ENCODE results near the gene CTNS.
A peak's percentile ranks its signal among the peaks of the same experiment; 100 is the strongest.

Gene CTNS

GRCh38 chr17:3636154-3636907 lies at the start of gene CTNS, which contains the start of gene SHPK:
TSS of gene CTNS (plus strand) at chr17:3636760. CDS start at chr17:3640207, 3,447 bp downstream.
TSS of gene SHPK (minus strand) at chr17:3636250. CDS start at chr17:3636219, 31 bp downstream.
- H3K4me3 ChIP-seq (ENCODE audit: low read depth in 1 of 2, low read length in 2 of 2): peak within 1 kb of the TSS; percentile 88 to 91
- H3K9me3 ChIP-seq (ENCODE audit: control insufficient read depth in 1 of 2, low read length in 2 of 2): no peaks in the 10 kb centered on the region
- H3K27ac ChIP-seq (ENCODE audit: low read depth, low read length): peak within 1 kb of the TSS; percentile 97
- H3K36me3 ChIP-seq (ENCODE audit: control insufficient read depth in 1 of 2, insufficient read depth in 2 of 2, low read length in 2 of 2): peaks cover 3 to 8% of the 10 kb centered on the region in 2 donors
- H3K9ac ChIP-seq (ENCODE audit: low read depth in 1 of 2, low read length in 2 of 2): peak within 1 kb of the TSS; percentile 75 to 85
- peaks cover 0 to 8% of the 10 kb centered on the region in 2 donors for H3K4me1 ChIP-seq (ENCODE audit: control insufficient read depth in 1 of 2, insufficient read depth in 2 of 2, low read length in 2 of 2)
- H3K27me3 ChIP-seq (ENCODE audit: control insufficient read depth in 1 of 2, insufficient read depth in 2 of 2, low read length in 2 of 2): no peaks in the 10 kb centered on the region

GRCh38 chr17:3589784-3590183 lies 46.8 kb upstream of the CTNS start:
- no peak overlapping the region for H3K27ac ChIP-seq (ENCODE audit: low read depth, low read length)
- peaks cover 14 to 58% of the 10 kb centered on the region in 2 donors for H3K36me3 ChIP-seq (ENCODE audit: control insufficient read depth in 1 of 2, insufficient read depth in 2 of 2, low read length in 2 of 2)
- H3K4me3 ChIP-seq (ENCODE audit: low read depth in 1 of 2, low read length in 2 of 2): no peak overlapping the region
- H3K27me3 ChIP-seq (ENCODE audit: control insufficient read depth in 1 of 2, insufficient read depth in 2 of 2, low read length in 2 of 2): no peaks in the 10 kb centered on the region
- no peaks in the 10 kb centered on the region for H3K9me3 ChIP-seq (ENCODE audit: control insufficient read depth in 1 of 2, low read length in 2 of 2)
- no peaks in the 10 kb centered on the region for H3K4me1 ChIP-seq (ENCODE audit: control insufficient read depth in 1 of 2, insufficient read depth in 2 of 2, low read length in 2 of 2)
- no peak overlapping the region for H3K9ac ChIP-seq (ENCODE audit: low read depth in 1 of 2, low read length in 2 of 2)

GRCh38 chr17:3590231-3590630 lies 46.3 kb upstream of the CTNS start:
- Histone ChIP-seq H3K27ac (ENCODE audit: low read depth, low read length) (no peak overlapping the region), H3K9me3 (ENCODE audit: control insufficient read depth in 1 of 2, low read length in 2 of 2) (no peaks in the 10 kb centered on the region), H3K27me3 (ENCODE audit: control insufficient read depth in 1 of 2, insufficient read depth in 2 of 2, low read length in 2 of 2) (no peaks in the 10 kb centered on the region), H3K9ac (ENCODE audit: low read depth in 1 of 2, low read length in 2 of 2) (no peak overlapping the region), H3K4me1 (ENCODE audit: control insufficient read depth in 1 of 2, insufficient read depth in 2 of 2, low read length in 2 of 2) (no peaks in the 10 kb centered on the region), H3K36me3 (ENCODE audit: control insufficient read depth in 1 of 2, insufficient read depth in 2 of 2, low read length in 2 of 2) (peaks cover 14 to 58% of the 10 kb centered on the region in 2 donors), H3K4me3 (ENCODE audit: low read depth in 1 of 2, low read length in 2 of 2) (no peak overlapping the region)

GRCh38 chr17:3590768-3591167 lies 45.8 kb upstream of the CTNS start:
- no peak overlapping the region for H3K9ac ChIP-seq (ENCODE audit: low read depth in 1 of 2, low read length in 2 of 2)
- H3K36me3 ChIP-seq (ENCODE audit: control insufficient read depth in 1 of 2, insufficient read depth in 2 of 2, low read length in 2 of 2): peaks cover 12 to 57% of the 10 kb centered on the region in 2 donors
- H3K27ac ChIP-seq (ENCODE audit: low read depth, low read length): no peak overlapping the region
- no peaks in the 10 kb centered on the region for H3K4me1 ChIP-seq (ENCODE audit: control insufficient read depth in 1 of 2, insufficient read depth in 2 of 2, low read length in 2 of 2)
- no peak overlapping the region for H3K4me3 ChIP-seq (ENCODE audit: low read depth in 1 of 2, low read length in 2 of 2)
- H3K27me3 ChIP-seq (ENCODE audit: control insufficient read depth in 1 of 2, insufficient read depth in 2 of 2, low read length in 2 of 2): no peaks in the 10 kb centered on the region
- no peaks in the 10 kb centered on the region for H3K9me3 ChIP-seq (ENCODE audit: control insufficient read depth in 1 of 2, low read length in 2 of 2)

- no peak overlapping the region for H3K27ac ChIP-seq (ENCODE audit: low read depth, low read length)
- no peaks in the 10 kb centered on the region for H3K27me3 ChIP-seq (ENCODE audit: control insufficient read depth in 1 of 2, insufficient read depth in 2 of 2, low read length in 2 of 2)
- H3K9me3 ChIP-seq (ENCODE audit: control insufficient read depth in 1 of 2, low read length in 2 of 2): no peaks in the 10 kb centered on the region
- H3K4me1 ChIP-seq (ENCODE audit: control insufficient read depth in 1 of 2, insufficient read depth in 2 of 2, low read length in 2 of 2): no peaks in the 10 kb centered on the region
- no peak overlapping the region for H3K4me3 ChIP-seq (ENCODE audit: low read depth in 1 of 2, low read length in 2 of 2)
- no peak overlapping the region for H3K9ac ChIP-seq (ENCODE audit: low read depth in 1 of 2, low read length in 2 of 2)
- peaks cover 3 to 56% of the 10 kb centered on the region in 2 donors for H3K36me3 ChIP-seq (ENCODE audit: control insufficient read depth in 1 of 2, insufficient read depth in 2 of 2, low read length in 2 of 2)
These were observed 44.2 kb upstream of the CTNS start for GRCh38 chr17:3592216-3592860.

GRCh38 chr17:3593384-3593783 lies 43.2 kb upstream of the CTNS start:
- H3K27ac ChIP-seq (ENCODE audit: low read depth, low read length): no peak overlapping the region
- H3K36me3 ChIP-seq (ENCODE audit: control insufficient read depth in 1 of 2, insufficient read depth in 2 of 2, low read length in 2 of 2): peaks cover 0 to 49% of the 10 kb centered on the region in 2 donors

GRCh38 chr17:3594051-3594800 lies 42.3 kb upstream of the CTNS start:
- Histone ChIP-seq H3K36me3 (ENCODE audit: control insufficient read depth in 1 of 2, insufficient read depth in 2 of 2, low read length in 2 of 2) (peaks cover 0 to 45% of the 10 kb centered on the region in 2 donors), H3K9ac (ENCODE audit: low read depth in 1 of 2, low read length in 2 of 2) (no peak overlapping the region), H3K4me3 (ENCODE audit: low read depth in 1 of 2, low read length in 2 of 2) (no peak overlapping the region), H3K27ac (ENCODE audit: low read depth, low read length) (no peak overlapping the region), H3K27me3 (ENCODE audit: control insufficient read depth in 1 of 2, insufficient read depth in 2 of 2, low read length in 2 of 2) (no peaks in the 10 kb centered on the region), H3K9me3 (ENCODE audit: control insufficient read depth in 1 of 2, low read length in 2 of 2) (no peaks in the 10 kb centered on the region), H3K4me1 (ENCODE audit: control insufficient read depth in 1 of 2, insufficient read depth in 2 of 2, low read length in 2 of 2) (no peaks in the 10 kb centered on the region)

More at GRCh38 chr17:3593384-3593783, 43.2 kb upstream of the CTNS start:
- no peaks in the 10 kb centered on the region for H3K27me3 ChIP-seq (ENCODE audit: control insufficient read depth in 1 of 2, insufficient read depth in 2 of 2, low read length in 2 of 2)
- H3K4me1 ChIP-seq (ENCODE audit: control insufficient read depth in 1 of 2, insufficient read depth in 2 of 2, low read length in 2 of 2): no peaks in the 10 kb centered on the region
- H3K9ac ChIP-seq (ENCODE audit: low read depth in 1 of 2, low read length in 2 of 2): no peak overlapping the region
- H3K9me3 ChIP-seq (ENCODE audit: control insufficient read depth in 1 of 2, low read length in 2 of 2): no peaks in the 10 kb centered on the region
- H3K4me3 ChIP-seq (ENCODE audit: low read depth in 1 of 2, low read length in 2 of 2): no peak overlapping the region

- no peak overlapping the region for H3K9ac ChIP-seq (ENCODE audit: low read depth in 1 of 2, low read length in 2 of 2)
- H3K27me3 ChIP-seq (ENCODE audit: control insufficient read depth in 1 of 2, insufficient read depth in 2 of 2, low read length in 2 of 2): no peaks in the 10 kb centered on the region
- H3K4me1 ChIP-seq (ENCODE audit: control insufficient read depth in 1 of 2, insufficient read depth in 2 of 2, low read length in 2 of 2): no peaks in the 10 kb centered on the region
- H3K27ac ChIP-seq (ENCODE audit: low read depth, low read length): no peak overlapping the region
- no peak overlapping the region for H3K4me3 ChIP-seq (ENCODE audit: low read depth in 1 of 2, low read length in 2 of 2)
- H3K36me3 ChIP-seq (ENCODE audit: control insufficient read depth in 1 of 2, insufficient read depth in 2 of 2, low read length in 2 of 2): peaks cover 0 to 37% of the 10 kb centered on the region in 2 donors
- H3K9me3 ChIP-seq (ENCODE audit: control insufficient read depth in 1 of 2, low read length in 2 of 2): no peaks in the 10 kb centered on the region
These were observed 41.6 kb upstream of the CTNS start for GRCh38 chr17:3594976-3595375.

- Histone ChIP-seq H3K4me1 (ENCODE audit: control insufficient read depth in 1 of 2, insufficient read depth in 2 of 2, low read length in 2 of 2) (no peaks in the 10 kb centered on the region), H3K9ac (ENCODE audit: low read depth in 1 of 2, low read length in 2 of 2) (no peak overlapping the region), H3K36me3 (ENCODE audit: control insufficient read depth in 1 of 2, insufficient read depth in 2 of 2, low read length in 2 of 2) (peaks cover 0 to 22% of the 10 kb centered on the region in 2 donors), H3K9me3 (ENCODE audit: control insufficient read depth in 1 of 2, low read length in 2 of 2) (no peaks in the 10 kb centered on the region), H3K27me3 (ENCODE audit: control insufficient read depth in 1 of 2, insufficient read depth in 2 of 2, low read length in 2 of 2) (no peaks in the 10 kb centered on the region), H3K27ac (ENCODE audit: low read depth, low read length) (no peak overlapping the region), H3K4me3 (ENCODE audit: low read depth in 1 of 2, low read length in 2 of 2) (no peak overlapping the region)
These were observed 39.6 kb upstream of the CTNS start for GRCh38 chr17:3596804-3597464.
